Measurements from ENCODE around the gene LMX1B.

Gene LMX1B

DNA sequence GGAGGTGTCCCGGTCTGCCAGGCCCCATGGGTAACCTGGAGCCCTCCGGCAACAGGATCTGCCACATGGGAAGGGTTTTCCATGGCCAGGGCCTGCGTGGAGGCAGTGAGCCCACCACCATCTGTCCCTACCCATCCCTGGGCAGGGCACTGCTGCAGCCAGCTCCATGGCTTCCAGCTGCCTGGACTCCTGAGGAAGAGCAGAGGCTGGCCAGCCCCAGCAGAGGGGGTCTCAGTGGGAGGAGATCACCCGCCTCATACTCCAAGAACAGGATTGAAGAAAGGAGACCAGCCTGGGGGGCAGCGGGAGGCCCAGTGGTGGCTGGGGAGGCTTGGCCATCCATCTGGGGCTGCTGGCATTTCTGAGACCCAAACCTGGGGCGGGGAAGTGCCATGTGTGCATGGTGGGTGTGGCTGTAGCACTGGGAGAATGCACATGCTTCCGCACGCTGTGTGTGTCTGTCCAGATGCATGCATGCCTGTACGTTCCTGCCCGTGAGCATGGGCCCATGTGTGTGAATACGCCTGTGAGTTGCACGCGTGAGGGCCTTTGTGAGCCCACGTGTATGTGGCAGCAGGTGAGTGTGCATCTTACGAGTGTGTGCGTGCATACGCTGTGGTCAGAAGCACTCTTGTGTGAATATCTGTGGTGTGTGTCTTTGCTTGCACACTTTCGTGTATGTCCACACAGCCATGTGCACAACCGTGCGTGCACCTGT is 78.5 kb downstream of the LMX1B start:
- TF ChIP-seq, protein P1, sequence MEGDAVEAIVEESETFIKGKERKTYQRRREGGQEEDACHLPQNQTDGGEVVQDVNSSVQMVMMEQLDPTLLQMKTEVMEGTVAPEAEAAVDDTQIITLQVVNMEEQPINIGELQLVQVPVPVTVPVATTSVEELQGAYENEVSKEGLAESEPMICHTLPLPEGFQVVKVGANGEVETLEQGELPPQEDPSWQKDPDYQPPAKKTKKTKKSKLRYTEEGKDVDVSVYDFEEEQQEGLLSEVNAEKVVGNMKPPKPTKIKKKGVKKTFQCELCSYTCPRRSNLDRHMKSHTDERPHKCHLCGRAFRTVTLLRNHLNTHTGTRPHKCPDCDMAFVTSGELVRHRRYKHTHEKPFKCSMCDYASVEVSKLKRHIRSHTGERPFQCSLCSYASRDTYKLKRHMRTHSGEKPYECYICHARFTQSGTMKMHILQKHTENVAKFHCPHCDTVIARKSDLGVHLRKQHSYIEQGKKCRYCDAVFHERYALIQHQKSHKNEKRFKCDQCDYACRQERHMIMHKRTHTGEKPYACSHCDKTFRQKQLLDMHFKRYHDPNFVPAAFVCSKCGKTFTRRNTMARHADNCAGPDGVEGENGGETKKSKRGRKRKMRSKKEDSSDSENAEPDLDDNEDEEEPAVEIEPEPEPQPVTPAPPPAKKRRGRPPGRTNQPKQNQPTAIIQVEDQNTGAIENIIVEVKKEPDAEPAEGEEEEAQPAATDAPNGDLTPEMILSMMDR (IDR thresholded peaks at IDR 0.05), result no peak
- no peak overlapping the region for H3K27ac ChIP-seq
- DNase-seq (ENCODE audit: low spot score), result no peak
- no peak overlapping the region for H3K4me3 ChIP-seq

DNA sequence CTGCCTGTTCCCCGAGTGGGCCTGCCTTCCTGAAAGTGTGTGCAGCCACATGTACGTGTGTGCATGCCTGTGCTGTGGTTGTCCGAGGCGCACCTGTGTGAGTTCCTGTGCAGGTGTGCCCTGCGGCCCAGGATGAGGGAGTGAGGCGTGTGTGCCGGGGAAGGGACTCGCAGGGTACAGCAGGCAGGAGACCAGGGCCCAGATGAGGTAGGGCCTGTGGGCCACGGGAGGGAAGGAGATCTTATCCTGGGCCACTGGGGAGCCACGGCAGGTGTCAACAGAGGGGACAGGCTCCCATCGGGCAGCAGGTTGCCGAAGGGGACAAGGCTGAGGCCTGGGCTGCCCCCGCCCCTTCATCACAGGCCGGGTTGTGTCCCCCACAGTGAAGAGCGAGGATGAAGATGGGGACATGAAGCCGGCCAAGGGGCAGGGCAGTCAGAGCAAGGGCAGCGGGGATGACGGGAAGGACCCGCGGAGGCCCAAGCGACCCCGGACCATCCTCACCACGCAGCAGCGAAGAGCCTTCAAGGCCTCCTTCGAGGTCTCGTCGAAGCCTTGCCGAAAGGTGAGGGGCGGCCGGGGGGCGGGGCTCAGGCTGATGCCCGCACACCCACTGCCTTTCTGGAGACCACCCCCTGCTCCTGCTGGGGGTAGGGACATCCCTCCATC is 79.2 kb downstream of the LMX1B start:
- TF ChIP-seq, protein P1 (IDR thresholded peaks at IDR 0.05), result no peak
- peak; percentile 38 for DNase-seq (ENCODE audit: low spot score)
- Histone ChIP-seq H3K27ac (no peak overlapping the region), H3K4me3 (no peak overlapping the region)

DNA sequence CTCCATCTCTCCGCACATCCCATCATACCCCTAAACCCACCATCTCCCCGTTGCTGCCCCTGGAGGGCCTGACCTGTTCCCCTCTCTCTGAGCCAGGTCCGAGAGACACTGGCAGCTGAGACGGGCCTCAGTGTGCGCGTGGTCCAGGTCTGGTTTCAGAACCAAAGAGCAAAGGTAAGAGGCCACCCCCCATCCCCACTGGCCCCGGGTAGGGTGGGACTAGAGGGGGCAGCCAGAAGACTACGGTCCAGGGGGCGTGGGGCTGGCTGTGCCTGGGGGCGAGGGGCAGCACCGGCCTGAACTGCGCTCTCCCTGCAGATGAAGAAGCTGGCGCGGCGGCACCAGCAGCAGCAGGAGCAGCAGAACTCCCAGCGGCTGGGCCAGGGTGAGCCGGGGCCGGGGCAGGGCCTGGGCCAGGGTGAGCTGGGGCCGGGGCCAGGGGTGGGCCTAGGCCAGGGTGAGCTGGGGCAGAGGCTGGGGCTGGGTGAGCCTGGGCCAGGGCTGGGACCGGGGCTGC is 79.8 kb downstream of the LMX1B start:
- Histone ChIP-seq H3K27ac (no peak overlapping the region), H3K4me3 (no peak overlapping the region)
- DNase-seq (ENCODE audit: low spot score), result peak; percentile 61
- TF ChIP-seq, protein P1 (IDR thresholded peaks at IDR 0.05), result no peak

DNA sequence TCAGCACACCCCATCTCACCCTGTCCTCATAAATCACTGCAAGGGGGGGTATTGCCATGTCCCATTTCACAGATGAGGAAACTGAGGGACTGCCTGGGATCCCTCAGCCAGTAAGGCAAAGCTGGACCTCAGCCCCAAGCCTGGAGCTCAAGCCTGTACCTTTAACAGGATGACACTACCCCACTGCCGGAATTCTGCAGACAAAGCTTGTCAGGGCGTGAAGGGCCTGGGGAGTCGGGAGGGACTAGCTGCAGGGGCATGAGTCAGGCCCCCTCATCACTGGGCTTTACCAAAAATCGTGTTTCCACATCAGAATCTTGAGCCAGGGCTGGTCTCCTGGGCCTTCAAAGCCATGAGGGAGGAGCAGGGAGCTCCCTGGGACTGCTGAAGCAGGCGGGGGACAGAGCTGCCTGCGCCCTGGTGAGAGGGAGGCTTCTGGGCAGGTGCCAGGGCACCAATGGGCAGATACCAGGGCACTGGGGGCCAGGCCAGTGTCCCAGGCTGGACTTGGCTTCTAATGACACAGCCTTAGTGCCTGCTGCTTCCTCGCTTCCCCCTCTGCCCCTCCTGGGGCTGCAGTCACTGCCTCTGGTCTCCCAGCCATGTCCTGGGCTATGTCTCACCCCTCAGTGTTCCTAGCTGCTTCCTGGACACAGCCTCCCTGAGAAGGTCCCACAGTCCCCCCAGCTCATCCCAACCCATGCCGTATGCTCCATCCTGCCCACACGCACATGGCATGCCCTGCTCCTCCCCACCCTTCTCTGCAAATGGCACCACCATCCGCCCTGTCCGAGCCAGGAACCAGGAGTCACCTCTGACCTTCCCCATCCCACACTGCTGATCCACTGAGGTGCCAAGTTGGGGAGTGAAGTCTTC is 80.7 kb downstream of the LMX1B start:
- H3K4me3 ChIP-seq, result no peak overlapping the region
- TF ChIP-seq, protein P1 (IDR thresholded peaks at IDR 0.05), result no peak
- H3K27ac ChIP-seq, result no peak overlapping the region
- peak; percentile 66 for DNase-seq (ENCODE audit: low spot score)

DNA sequence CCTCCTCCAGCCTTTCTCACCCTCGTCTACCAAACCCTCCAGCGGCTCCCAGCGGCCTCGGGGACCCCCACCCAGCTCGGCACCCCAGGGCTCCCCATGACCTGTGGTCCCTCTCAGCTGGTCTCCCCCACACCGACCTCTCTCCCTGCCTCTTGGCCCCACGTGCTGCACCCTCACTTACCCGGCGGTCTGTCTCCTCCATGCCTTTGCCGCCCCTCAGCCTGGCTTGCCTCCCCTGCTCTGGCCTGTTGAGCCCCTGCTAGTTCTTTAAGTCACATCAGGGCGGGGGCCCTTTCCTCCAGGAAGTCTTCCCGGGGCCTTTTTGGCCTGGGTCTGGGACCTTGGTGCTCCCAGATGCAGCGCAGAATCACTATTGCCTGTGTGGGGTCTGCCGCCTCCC is 81.5 kb downstream of the LMX1B start:
- no peak overlapping the region for H3K4me3 ChIP-seq
- TF ChIP-seq, protein P1 (IDR thresholded peaks at IDR 0.05), result no peak
- peak; percentile 59 for DNase-seq (ENCODE audit: low spot score)
- H3K27ac ChIP-seq, result no peak overlapping the region

DNA sequence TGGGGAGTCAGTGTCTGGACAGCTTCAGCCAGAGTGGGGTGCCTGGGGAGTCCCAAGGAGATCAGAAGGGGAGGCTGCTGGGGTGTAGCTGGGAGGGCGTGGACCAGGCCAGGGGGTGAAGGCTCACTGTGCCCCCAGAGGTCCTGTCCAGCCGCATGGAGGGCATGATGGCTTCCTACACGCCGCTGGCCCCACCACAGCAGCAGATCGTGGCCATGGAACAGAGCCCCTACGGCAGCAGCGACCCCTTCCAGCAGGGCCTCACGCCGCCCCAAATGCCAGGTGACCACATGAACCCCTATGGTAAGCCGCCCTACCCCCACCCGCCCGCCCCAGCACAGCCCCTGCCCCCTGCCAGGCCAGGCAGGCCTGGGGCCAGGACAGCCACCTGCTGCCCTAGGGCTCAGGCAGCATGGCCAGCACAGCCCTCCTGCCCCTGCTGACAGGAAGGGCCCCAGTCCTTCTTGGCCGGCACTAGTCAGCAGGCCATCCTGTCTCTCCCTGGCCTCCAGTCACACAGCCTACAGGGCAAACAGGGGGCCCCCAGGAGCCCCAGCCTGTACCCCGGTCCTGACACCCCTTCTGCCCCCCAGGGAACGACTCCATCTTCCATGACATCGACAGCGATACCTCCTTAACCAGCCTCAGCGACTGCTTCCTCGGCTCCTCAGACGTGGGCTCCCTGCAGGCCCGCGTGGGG is 82.1 kb downstream of the LMX1B start:
- Histone ChIP-seq H3K27ac (no peak overlapping the region), H3K4me3 (no peak overlapping the region)
- DNase-seq (ENCODE audit: low spot score), result peak; percentile 62
- TF ChIP-seq, protein P1 (IDR thresholded peaks at IDR 0.05), result no peak
